HepG2 (cell line): ENCODE data around the gene NOM1.
"Not testable (repeated sequence)": the region's sequence is repeated elsewhere in the genome, so short reads cannot be mapped to it uniquely, and the experiment has no call there.

Experiments
- CTCF ChIP-seq: sonication (generic); formaldehyde crosslinking; IDR thresholded peaks from 2 replicates; pipeline ENCODE4 v1.5.0; 2020; ENCODE audit warnings: mild to moderate bottlenecking, missing genetic modification reagents, moderate library complexity
- EHMT2 ChIP-seq: fragments of 200-600 bp; sonication (generic); IDR thresholded peaks from 2 replicates; pipeline ENCODE4 v1.7.0; 2017; ENCODE audit warnings: antibody characterized with exemption, low read depth, low read length, borderline replicate concordance
- ELK4 ChIP-seq: sonication (generic); formaldehyde crosslinking; IDR thresholded peaks from 2 replicates; pipeline ENCODE4 v1.9.0; 2021; ENCODE audit warnings: missing genetic modification reagents, borderline replicate concordance
- FOSL1 ChIP-seq: sonication (generic); formaldehyde crosslinking; IDR thresholded peaks from 2 replicates; pipeline ENCODE4 v1.9.0; 2021; ENCODE audit warnings: missing genetic modification reagents, borderline replicate concordance
- HMG20B ChIP-seq: conservative IDR thresholded peaks from 2 replicates; pipeline ENCODE4 v1.6.1; 2016; ENCODE audit warnings: missing genetic modification reagents, missing compliant biosample characterization
- MTA3 ChIP-seq: sonication (generic); formaldehyde crosslinking; IDR thresholded peaks from 2 replicates; pipeline ENCODE4 v1.4.0; 2020; ENCODE audit warnings: missing genetic modification reagents
- POLR2A ChIP-seq, 2 experiments: IDR thresholded peaks; 2 replicates each; pipeline ENCODE4 v1.6.1; 2011; ENCODE audit warnings: low read depth in 2 of 2, low read length in 2 of 2, mild to moderate bottlenecking in 1 of 2, moderate library complexity in 1 of 2; ENCODE audit not compliant: insufficient read depth in 1 of 2
- SETDB1 ChIP-seq: sonication (generic); formaldehyde crosslinking; IDR thresholded peaks from 2 replicates; pipeline ENCODE4 v1.5.1; 2020; ENCODE audit warnings: missing genetic modification reagents, mild to moderate bottlenecking, borderline replicate concordance
- SUZ12 ChIP-seq: fragments of 150-350 bp; IDR thresholded peaks from 2 replicates; pipeline ENCODE4 v1.6.1; 2014; ENCODE audit warnings: low read depth, low read length
- ZNF619 ChIP-seq: sonication (generic); formaldehyde crosslinking; IDR thresholded peaks from 2 replicates; pipeline ENCODE4 v1.4.0; 2020; ENCODE audit warnings: mild to moderate bottlenecking, missing genetic modification reagents
- TF ChIP-seq, protein P1 (sequence below): IDR thresholded peaks from 2 replicates; pipeline ENCODE4 v1.6.1; 2016; ENCODE audit warnings: mild to moderate bottlenecking
- TF ChIP-seq, protein P2 (sequence below): sonication (generic); formaldehyde crosslinking; conservative IDR thresholded peaks from 2 replicates; pipeline ENCODE4 v1.4.0; 2020; ENCODE audit warnings: missing genetic modification reagents

GRCh38 chr7:156909574-156910252 is 39.8 kb upstream of the NOM1 start:
- not testable (repeated sequence) for TF ChIP-seq CTCF (CRISPR knock-in tag); ELK4; SETDB1 (CRISPR knock-in tag); MTA3 (CRISPR knock-in tag); FOSL1; SUZ12; HMG20B; EHMT2; ZNF619 (CRISPR knock-in tag); POLR2A (IDR thresholded peaks at IDR 0.05; ENCODE audit: insufficient read depth in 1 of 2, low read depth in 2 of 2, low read length in 2 of 2)
- TF ChIP-seq, protein P1, sequence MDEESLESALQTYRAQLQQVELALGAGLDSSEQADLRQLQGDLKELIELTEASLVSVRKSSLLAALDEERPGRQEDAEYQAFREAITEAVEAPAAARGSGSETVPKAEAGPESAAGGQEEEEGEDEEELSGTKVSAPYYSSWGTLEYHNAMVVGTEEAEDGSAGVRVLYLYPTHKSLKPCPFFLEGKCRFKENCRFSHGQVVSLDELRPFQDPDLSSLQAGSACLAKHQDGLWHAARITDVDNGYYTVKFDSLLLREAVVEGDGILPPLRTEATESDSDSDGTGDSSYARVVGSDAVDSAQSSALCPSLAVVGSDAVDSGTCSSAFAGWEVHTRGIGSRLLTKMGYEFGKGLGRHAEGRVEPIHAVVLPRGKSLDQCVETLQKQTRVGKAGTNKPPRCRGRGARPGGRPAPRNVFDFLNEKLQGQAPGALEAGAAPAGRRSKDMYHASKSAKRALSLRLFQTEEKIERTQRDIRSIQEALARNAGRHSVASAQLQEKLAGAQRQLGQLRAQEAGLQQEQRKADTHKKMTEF (CRISPR knock-in tag): not testable (repeated sequence)
- TF ChIP-seq, protein P2, sequence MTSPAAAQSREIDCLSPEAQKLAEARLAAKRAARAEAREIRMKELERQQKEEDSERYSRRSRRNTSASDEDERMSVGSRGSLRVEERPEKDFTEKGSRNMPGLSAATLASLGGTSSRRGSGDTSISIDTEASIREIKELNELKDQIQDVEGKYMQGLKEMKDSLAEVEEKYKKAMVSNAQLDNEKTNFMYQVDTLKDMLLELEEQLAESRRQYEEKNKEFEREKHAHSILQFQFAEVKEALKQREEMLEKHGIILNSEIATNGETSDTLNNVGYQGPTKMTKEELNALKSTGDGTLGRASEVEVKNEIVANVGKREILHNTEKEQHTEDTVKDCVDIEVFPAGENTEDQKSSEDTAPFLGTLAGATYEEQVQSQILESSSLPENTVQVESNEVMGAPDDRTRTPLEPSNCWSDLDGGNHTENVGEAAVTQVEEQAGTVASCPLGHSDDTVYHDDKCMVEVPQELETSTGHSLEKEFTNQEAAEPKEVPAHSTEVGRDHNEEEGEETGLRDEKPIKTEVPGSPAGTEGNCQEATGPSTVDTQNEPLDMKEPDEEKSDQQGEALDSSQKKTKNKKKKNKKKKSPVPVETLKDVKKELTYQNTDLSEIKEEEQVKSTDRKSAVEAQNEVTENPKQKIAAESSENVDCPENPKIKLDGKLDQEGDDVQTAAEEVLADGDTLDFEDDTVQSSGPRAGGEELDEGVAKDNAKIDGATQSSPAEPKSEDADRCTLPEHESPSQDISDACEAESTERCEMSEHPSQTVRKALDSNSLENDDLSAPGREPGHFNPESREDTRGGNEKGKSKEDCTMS (CRISPR knock-in tag): not testable (repeated sequence)
